ENCODE measurements around the gene DSC2. TPM values are rescaled to one million over a fixed set of nuclear protein-coding genes. Genes with fewer than 3 reads are reported as not detected.

DSC2 gene
- total RNA-seq, 2 donors from 2014 or later: 58.4 to 72.4 TPM

- no peak overlapping the region for H3K4me3 Mint-ChIP-seq
- Histone ChIP-seq H3K9me3 (ENCODE audit: control insufficient read depth, low read length) (no peaks in the 10 kb centered on the region), H3K36me3 (ENCODE audit: control insufficient read depth, insufficient read depth, low read length) (no peaks in the 10 kb centered on the region), H3K9ac (ENCODE audit: extremely low read depth, low read length, poor library complexity, severe bottlenecking) (no peak overlapping the region), H3K4me1 (ENCODE audit: control insufficient read depth, insufficient read depth, low read length) (no peaks in the 10 kb centered on the region), H3K4me3 (ENCODE audit: low read length) (no peak overlapping the region), H3K27ac (ENCODE audit: low read depth, low read length) (no peak overlapping the region), H3K27me3 (ENCODE audit: control insufficient read depth, insufficient read depth, low read length, poor library complexity, severe bottlenecking) (no peaks in the 10 kb centered on the region)
- WGBS, 2 experiments (ENCODE audit: insufficient coverage in 1 of 2, insufficient read length in 1 of 2): 94% methylated on average over 1 of the region's 4 CpGs; no CpG with 5 or more reads in 1 of the 2 experiments
- no peaks in the 10 kb centered on the region for H3K4me1 Mint-ChIP-seq
- H3K27ac Mint-ChIP-seq: no peak overlapping the region
- H3K9me3 Mint-ChIP-seq: no peaks in the 10 kb centered on the region
- no peak for DNase-seq
- no peaks in the 10 kb centered on the region for H3K36me3 Mint-ChIP-seq (ENCODE audit: low read depth)
- H3K27me3 Mint-ChIP-seq (ENCODE audit: insufficient read depth): no peaks in the 10 kb centered on the region
- no peak for TF ChIP-seq CTCF (conservative IDR thresholded peaks at IDR 0.05)
These were observed 91.6 kb downstream of the DSC2 start for GRCh38 chr18:31010601-31011000.

Other genes with a start within 250 kb of the DSC2 start
- gene DSC3, start 59.7 kb downstream of the DSC2 start, total RNA-seq: under 1 TPM; 0.26 to 0.53 TPM
- not detected for gene DSC1, start 60.4 kb upstream of the DSC2 start, total RNA-seq
- gene DSG1, start 215.7 kb upstream of the DSC2 start, total RNA-seq: not detected

Measured in endodermal cell (in vitro differentiated cells).